Hepatocyte (in vitro differentiated cells): ENCODE results near the gene INSR.

Experiments used
- EZH2 ChIP-seq: fragments of 200-600 bp; sonication (generic); IDR thresholded peaks from 2 replicates; pipeline ENCODE4 v1.6.1; 2016; ENCODE audit warnings: antibody characterized with exemption, mild to moderate bottlenecking, borderline replicate concordance
- TF ChIP-seq, protein P1 (sequence below): fragments of 200-600 bp; sonication (generic); IDR thresholded peaks from 2 replicates; pipeline ENCODE4 v1.5.1; 2016; ENCODE audit warnings: antibody characterized with exemption, mild to moderate bottlenecking; ENCODE audit not compliant: poor library complexity

DNA sequence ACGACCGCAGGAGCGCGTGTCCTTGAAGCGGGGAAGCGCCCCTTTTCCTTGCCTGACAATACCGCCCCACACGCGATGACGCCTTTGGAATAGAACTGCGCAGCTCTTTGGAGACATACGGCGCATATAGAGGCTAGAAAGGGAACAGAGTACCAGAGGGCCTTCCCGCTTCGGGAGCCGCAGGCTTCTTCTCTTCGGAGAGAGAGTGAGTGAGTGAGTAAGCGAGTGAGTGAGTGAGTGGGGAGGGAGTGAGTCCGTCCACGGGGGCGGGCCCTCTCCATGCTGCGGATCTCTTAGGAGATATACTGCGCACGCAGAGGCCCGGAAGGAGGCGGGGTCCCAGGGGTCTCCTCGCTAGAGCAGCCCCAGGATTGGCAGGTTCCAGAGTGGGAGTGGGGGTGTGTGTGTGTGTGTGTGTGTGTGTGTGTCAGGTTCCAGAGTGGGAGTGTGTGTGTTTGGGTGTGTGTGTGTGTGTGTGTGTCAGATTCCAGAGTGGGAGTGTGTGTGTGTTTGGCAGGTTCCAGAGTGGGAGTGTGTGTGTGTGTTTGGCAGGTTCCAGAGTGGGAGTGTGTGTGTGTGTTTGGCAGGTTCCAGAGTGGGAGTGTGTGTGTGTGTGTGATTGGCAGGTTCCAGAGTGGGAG, 97.0 kb downstream of the INSR start:
- TF ChIP-seq, protein P1, sequence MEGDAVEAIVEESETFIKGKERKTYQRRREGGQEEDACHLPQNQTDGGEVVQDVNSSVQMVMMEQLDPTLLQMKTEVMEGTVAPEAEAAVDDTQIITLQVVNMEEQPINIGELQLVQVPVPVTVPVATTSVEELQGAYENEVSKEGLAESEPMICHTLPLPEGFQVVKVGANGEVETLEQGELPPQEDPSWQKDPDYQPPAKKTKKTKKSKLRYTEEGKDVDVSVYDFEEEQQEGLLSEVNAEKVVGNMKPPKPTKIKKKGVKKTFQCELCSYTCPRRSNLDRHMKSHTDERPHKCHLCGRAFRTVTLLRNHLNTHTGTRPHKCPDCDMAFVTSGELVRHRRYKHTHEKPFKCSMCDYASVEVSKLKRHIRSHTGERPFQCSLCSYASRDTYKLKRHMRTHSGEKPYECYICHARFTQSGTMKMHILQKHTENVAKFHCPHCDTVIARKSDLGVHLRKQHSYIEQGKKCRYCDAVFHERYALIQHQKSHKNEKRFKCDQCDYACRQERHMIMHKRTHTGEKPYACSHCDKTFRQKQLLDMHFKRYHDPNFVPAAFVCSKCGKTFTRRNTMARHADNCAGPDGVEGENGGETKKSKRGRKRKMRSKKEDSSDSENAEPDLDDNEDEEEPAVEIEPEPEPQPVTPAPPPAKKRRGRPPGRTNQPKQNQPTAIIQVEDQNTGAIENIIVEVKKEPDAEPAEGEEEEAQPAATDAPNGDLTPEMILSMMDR, result no peak
- no peak for TF ChIP-seq EZH2
